ENCODE results near the gene IMPDH1. TPM values are rescaled to one million over a fixed set of nuclear protein-coding genes. Genes with fewer than 3 reads are reported as not detected.
A peak's percentile ranks its signal among the peaks of the same experiment; 100 is the strongest.

IMPDH1 gene
- total RNA-seq, 1 experiment from 2014 or later: 68.3 TPM

- in situ Hi-C loops (cut with HindIII; ENCODE audit: low pct_unique_long_range_greater_than_20kb, low sequenced_read_pairs): no loop called here
These were observed 53.1 kb downstream of the IMPDH1 start for GRCh38 chr7:128356546-128357216.

GRCh38 chr7:128353610-128354009 lies 56.2 kb downstream of the IMPDH1 start:
- no peak for DNase-seq (ENCODE audit: low read depth, low spot score)
- in situ Hi-C loops (cut with HindIII; ENCODE audit: low pct_unique_long_range_greater_than_20kb, low sequenced_read_pairs): no loop called here

More at GRCh38 chr7:128356546-128357216, 53.1 kb downstream of the IMPDH1 start:
- no peak for DNase-seq (ENCODE audit: low read depth, low spot score)

GRCh38 chr7:128353189-128353588 lies 56.6 kb downstream of the IMPDH1 start:
- no peak for DNase-seq (ENCODE audit: low read depth, low spot score)
- in situ Hi-C loops (cut with HindIII; ENCODE audit: low pct_unique_long_range_greater_than_20kb, low sequenced_read_pairs): no loop called here

DNA sequence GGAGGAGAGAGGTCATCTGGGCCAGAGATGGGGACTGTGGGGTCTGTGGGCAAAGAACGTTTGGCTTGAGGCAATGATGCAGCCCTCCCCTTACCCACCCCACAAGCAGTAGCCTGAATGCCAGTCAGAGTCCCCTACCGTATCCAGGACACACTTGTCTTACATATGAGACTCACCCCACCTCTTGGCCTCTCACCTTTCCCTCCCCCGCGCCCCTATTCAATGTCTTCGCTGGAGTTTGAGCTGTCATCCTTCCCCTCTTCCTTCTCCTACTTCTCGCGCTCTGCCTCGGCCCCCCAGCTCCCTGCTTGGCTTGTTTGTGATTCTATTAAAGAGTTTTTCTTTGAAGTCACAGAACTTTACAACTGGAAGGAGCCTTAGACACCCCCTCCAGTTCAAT lies 57.1 kb downstream of the IMPDH1 start:
- no peak for DNase-seq (ENCODE audit: low read depth, low spot score)
- in situ Hi-C loops (cut with HindIII; ENCODE audit: low pct_unique_long_range_greater_than_20kb, low sequenced_read_pairs): no loop called here

- in situ Hi-C loops (cut with HindIII; ENCODE audit: low pct_unique_long_range_greater_than_20kb, low sequenced_read_pairs): no loop called here
- DNase-seq (ENCODE audit: low read depth, low spot score): no peak
These were observed 57.6 kb downstream of the IMPDH1 start for GRCh38 chr7:128352153-128352537.

DNA sequence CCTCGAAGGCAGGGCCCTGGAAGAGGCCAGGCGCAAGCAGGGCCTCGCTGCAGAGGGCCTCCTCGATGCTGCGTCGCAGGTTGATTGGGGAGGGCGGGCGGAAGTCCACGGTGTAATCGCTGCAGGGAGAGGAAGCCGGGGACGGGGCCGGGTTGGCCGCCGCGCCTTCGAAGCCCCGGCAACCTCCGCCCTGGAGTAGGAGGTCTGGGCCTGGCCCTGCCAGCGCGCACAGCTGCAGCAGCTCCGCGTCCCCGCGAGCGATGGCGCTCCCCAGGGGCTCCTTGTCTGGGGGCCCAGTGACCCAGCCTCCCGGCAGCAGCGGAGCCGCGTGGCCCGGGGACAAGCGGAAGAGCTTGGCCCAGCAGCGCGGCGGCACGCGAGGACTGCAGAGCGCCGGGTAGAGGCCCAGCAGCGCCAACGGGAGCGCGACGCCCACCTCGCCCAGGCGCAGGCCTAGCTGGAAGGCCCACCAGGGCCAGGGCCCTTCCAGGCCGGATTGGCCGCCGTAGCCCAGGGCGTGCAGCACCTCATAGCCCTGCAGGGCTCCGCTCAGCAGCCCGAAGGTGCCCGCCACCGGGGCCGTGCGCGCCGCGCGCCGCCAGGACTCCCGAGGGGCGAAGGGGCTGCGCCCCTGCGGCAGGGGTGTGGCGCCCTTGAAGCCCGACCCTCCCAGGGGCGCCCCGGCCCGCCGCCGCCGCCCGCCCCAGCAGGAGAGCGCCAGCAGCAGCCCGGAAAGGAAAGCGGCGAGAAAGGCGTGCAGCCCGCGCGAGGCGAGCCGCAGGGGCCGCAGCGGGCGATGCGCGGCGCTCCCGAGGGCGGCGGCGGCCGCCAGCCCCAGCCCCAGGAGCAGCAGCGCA lies 58.3 kb downstream of the IMPDH1 start:
- in situ Hi-C loops (cut with HindIII; ENCODE audit: low pct_unique_long_range_greater_than_20kb, low sequenced_read_pairs): no loop called here
- no peak for DNase-seq (ENCODE audit: low read depth, low spot score)

DNA sequence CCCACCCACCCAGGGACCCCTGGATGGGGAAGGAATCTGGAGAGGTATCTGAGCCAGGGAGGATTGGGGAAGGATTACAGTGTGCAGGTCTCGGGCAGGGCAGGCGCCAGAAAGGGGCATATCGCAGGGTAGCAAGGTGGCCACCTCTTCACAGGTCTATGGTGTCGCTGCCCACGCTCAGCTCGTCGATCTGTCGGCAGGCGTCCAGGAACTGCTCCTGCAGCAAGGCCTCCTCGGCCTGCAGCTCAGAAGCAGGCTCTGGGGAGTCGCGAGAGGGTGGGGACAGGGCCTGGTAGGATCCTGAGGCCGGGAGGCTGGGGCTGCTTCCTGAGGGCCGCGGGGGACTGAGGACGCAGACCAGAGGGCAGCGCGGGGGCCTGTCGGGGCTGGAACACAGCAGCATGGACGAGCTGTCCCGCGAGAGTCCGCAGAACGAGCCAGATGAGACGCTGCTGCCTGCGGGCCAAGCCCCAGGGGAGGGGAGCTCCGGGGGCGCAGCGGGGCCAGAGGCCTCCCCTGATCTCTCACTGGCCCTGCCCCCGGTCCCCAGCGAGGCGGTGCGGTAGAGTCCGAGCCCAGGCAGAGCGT lies 59.0 kb downstream of the IMPDH1 start:
- in situ Hi-C loops (cut with HindIII; ENCODE audit: low pct_unique_long_range_greater_than_20kb, low sequenced_read_pairs): no loop called here
- no peak for DNase-seq (ENCODE audit: low read depth, low spot score)

DNA sequence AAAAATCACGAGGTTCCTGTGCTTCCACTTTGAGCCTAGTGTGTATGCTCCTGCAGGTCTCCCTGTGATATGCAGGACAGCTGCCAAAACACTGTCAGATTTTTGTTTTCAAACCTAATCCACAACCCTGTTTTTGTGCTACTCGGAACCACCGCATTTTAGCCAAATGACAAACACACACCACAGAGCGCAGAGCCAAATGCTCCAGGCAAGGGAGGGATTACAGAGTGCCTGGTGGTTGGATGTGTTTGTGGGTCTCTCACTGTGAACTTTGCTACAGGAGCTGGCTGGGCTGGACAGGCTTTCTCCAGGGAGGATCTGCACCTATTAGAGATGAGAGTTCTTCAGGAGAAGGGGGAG lies 60.3 kb downstream of the IMPDH1 start:
- DNase-seq (ENCODE audit: low read depth, low spot score): no peak
- in situ Hi-C loops (cut with HindIII; ENCODE audit: low pct_unique_long_range_greater_than_20kb, low sequenced_read_pairs): no loop called here

- in situ Hi-C loops (cut with HindIII; ENCODE audit: low pct_unique_long_range_greater_than_20kb, low sequenced_read_pairs): no loop called here
- DNase-seq (ENCODE audit: low read depth, low spot score): peak; percentile 85
These were observed 62.1 kb downstream of the IMPDH1 start for GRCh38 chr7:128347647-128348097.

GRCh38 chr7:128344431-128344774 lies 65.4 kb downstream of the IMPDH1 start:
- DNase-seq (ENCODE audit: low read depth, low spot score): no peak
- in situ Hi-C loops (cut with HindIII; ENCODE audit: low pct_unique_long_range_greater_than_20kb, low sequenced_read_pairs): no loop called here

DNA sequence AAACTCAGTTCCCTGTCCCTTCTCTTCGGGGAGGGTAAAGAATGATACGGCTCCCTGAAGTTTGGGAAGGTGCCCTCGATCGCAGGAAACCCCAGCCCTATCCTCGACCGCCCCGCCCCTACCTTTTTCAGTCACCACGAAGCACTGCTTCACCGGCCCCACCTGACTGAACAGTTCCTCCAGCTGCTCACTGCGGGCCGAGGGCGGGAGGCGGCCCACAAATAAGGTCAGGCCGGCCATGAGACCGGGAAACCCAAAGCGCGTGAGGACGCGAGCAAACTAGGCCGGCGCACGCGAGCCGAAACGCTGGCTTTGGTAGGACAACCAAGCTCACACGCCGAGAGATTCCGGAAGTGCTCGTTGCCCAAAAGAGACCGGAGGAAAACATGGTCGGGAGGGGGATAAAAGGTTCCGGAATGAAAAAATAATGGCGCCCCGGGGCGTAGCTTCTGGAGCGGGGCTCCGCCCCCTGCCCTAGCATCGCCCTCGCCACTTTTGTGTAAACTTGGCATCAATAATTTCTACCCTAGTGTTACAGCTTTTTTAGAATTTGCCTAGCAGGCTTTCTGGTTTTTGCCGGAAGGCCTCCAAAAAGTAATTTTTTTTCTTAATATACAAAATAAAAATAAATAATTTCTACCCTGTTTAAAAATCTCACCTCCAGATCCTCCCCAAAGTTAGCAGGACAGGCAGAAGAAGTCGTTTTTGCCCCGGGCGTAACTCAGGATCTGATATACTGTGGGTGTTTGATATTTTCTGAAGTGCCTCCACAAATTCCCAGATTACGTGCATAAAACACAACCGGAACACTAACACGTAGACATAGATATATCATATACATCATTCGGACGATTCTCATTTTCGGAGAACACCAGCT lies 66.0 kb downstream of the IMPDH1 start, which contains the start of gene RBM28:
TSS of gene RBM28 (minus strand) at position 355 of the 877 bp plus-strand sequence. CDS start at position 240, 115 bp downstream.
- in situ Hi-C loops (cut with HindIII; ENCODE audit: low pct_unique_long_range_greater_than_20kb, low sequenced_read_pairs): no loop called here
- DNase-seq (ENCODE audit: low read depth, low spot score): peak; percentile 97

Small RNAs within 50 kb of the gene (small RNA-seq; reads per million reads assigned to genes)
- gene AC010655.1: 0 reads per million in 2 experiments
- 0 reads per million in 2 experiments for gene RNU7-27P
- gene RNU7-54P: 0 reads per million in 2 experiments

Other genes starting within 250 kb of the IMPDH1 start
- gene LEP, start 168.7 kb downstream of the IMPDH1 start, total RNA-seq (2014; rRNA removed; shearing (Covaris generic)): not detected in 2 replicates
- 51.5 and 52.7 TPM in 2 replicates for gene RBM28, start 66.1 kb downstream of the IMPDH1 start, total RNA-seq (2014; rRNA removed; shearing (Covaris generic))
- gene PRRT4, start 48.3 kb downstream of the IMPDH1 start, total RNA-seq (2014; rRNA removed; shearing (Covaris generic)): 0.37 and 0.85 TPM in 2 replicates
- gene HILPDA, start 45.9 kb upstream of the IMPDH1 start, total RNA-seq (2014; rRNA removed; shearing (Covaris generic)): 15.6 and 18.6 TPM in 2 replicates
- gene METTL2B, start 66.8 kb upstream of the IMPDH1 start, total RNA-seq (2014; rRNA removed; shearing (Covaris generic)): 55.7 and 58.5 TPM in 2 replicates